Measurements from ENCODE around the gene SIM2.

Gene SIM2

DNA sequence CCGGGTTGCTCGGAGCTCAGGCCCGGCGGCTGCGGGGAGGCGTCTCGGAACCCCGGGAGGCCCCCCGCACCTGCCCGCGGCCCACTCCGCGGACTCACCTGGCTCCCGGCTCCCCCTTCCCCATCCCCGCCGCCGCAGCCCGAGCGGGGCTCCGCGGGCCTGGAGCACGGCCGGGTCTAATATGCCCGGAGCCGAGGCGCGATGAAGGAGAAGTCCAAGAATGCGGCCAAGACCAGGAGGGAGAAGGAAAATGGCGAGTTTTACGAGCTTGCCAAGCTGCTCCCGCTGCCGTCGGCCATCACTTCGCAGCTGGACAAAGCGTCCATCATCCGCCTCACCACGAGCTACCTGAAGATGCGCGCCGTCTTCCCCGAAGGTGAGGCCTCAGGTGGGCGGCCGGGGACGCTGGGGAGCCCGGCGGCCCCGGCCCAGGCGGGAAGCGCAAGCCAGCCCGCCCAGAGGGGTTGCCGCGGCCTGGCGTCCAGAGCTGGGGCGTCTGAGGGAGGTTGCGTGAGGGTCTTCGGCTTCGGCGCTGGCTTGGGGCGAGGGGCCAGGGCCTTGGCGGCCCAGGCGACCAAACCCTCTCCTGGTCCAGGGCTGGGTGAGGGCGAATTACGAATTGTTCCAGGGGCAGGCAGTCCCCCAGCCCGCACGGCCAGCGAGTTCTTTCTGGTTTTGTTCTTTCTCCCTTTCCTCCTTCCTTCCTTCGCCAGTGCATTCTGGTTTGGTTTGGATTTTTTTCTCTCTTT lies 805 bp downstream of the SIM2 start:
- peak; percentile 72 for DNase-seq

- no peak for DNase-seq
Observed at GRCh38 chr21:36700295-36700970, 1.5 kb downstream of the SIM2 start.

GRCh38 chr21:36700971-36701755 lies 2.2 kb downstream of the SIM2 start:
- DNase-seq = peak; percentile 77

DNA sequence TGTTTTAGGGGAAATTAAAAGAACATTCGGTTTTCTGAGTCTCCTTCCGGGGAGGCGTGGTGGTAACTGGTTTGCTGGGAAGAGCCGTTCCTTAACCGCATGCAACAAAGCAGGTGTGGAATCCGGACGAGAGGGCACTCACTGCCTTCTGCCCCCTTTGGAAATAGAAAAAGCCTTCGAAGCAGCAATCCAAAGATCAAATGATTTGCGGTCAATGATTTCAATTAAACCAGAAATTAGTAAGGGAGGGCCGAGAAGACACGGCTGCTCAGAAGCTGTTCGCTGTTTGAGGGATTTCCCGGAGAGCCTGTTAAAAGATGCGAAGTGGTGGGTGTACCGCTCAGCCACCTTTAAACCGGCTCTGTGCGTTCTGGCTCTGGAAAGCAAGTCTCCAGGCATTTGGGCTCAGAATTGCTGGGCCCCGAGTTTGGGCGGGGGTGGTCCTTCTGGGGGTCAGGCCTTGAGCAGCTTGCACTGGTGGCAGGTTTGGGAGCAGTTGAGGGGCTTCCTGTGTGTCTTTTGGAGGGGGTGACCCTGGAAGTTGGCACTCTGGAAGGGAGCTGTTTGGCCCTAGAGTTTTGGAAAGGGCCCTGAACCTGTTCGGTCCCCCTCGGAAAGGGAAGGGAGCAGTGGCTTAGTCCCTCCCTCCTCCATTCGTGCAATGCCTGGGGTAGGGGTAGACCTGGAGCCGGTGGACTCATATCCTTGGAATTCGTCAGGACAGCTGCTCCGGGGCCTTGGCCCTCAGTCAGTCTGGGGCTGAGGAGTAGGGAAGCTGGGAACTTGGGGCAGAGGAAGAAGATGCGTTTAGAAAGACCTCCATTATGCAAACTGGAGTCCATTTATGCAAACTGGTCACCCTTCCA lies 3.1 kb downstream of the SIM2 start:
- no peak for DNase-seq

DNA sequence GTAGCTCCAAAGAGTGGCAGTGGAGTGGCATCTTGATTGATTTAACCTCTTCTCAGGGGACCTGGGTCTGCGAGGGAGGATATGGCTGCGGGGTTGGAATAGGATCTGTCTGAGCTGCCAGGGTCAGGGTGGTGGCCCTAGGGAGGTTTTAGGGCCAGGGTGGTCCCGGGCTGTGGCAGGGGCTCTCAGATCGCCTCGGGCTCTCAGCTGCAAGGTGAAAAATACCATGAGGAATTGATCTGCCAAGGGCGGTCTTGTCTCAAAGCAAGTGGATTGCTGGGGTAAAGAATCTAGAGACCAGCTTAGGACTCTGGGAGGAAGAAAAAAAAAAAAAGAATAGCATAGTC lies 3.7 kb downstream of the SIM2 start:
- DNase-seq = no peak

GRCh38 chr21:36703123-36703522 lies 4.2 kb downstream of the SIM2 start:
- no peak for DNase-seq

DNA sequence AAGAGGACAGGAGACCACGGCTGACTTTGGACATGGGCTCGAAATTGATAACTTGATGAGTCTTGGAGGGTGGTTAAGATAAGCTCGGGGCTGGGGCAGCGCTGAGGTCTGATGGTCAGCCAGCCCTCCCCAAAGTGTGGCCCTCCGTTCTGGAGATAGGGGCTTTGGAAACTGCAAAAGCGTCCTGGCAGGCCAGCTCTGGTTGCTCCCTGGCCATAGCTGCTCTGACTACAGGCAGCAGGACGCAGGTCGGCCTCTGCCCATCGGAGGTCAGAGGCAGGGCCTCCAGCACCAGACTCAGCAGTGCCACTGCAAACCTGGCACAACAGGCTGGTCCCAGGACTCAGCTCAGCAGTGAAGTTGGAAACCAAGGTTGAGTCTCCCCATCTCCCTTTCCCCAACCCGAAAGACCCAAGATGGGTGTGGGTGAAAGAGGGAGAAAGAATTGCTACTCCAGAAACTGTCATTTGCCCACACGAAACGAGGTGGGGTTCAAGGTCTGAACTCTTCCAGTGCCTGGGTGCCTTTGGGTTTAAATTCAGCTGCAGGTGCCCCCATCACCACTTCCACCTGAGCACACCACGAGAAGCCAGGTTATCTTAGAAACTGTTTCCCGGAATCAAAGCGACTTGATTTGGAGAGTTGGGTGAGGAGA lies 4.8 kb downstream of the SIM2 start:
- DNase-seq = peak; percentile 24

DNA sequence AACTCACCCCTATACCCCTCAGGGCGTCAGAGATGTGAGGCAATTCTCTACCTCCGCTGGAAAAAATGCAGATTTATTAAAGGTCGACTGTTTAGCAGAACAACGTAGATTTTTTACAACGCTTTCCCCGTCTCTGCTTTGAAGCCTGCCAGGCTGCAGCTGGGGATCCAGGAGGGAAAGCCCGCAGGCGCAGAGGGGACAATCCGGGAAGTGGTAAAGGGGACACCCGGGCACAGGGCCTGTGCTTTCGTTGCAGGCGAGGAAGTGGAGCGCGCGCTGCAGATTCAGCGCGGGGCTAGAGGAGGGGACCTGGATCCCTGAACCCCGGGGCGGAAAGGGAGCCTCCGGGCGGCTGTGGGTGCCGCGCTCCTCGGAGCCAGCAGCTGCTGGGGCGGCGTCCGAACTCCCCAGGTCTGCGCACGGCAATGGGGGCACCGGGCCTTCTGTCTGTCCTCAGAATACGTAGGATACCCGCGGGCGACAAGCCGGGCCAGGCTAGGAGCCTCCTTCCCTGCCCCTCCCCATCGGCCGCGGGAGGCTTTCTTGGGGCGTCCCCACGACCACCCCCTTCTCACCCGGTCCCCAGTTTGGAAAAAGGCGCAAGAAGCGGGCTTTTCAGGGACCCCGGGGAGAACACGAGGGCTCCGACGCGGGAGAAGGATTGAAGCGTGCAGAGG lies 5.5 kb downstream of the SIM2 start:
- DNase-seq = peak; percentile 66

GRCh38 chr21:36704958-36705678 lies 6.2 kb downstream of the SIM2 start:
- DNase-seq = peak; percentile 56

DNA sequence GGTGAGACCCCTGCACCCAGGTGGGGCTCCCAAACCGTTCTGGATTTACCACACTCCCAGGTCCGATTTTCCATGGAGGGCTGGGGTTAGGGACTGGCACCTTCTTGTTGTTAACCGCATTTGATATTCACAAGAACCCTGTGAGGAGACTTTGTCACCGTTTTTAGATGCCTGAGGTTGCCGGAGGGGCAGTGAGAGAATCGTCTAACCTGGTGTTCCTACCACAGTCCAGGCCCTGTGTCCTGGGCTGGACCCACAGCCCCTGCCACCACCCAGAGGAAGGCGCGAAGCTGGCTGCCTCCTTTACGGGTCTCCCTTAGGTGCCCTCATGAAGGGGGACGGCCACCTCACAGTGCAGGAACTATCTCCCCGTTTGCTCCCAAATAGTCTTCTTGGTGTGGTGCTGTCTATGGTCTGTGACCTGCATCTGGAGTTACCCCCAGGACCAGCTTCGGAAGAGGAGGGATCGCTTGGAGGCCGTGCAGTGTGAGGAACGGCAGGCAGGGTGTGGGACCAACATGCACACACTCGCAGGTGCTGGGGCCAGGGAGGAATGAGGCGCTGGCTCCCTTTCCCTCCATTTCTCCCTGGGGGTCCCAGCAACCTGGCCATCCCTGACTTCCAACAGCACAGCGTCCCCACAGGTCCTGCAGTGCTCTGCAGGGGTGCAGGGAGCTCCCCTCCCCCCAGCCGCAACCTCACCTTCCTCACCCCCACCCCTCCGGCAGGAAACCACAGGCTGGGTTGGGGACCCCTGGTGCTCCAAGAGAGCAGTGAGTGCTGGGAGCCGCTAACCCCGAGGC lies 7.0 kb downstream of the SIM2 start:
- peak; percentile 65 for DNase-seq

DNA sequence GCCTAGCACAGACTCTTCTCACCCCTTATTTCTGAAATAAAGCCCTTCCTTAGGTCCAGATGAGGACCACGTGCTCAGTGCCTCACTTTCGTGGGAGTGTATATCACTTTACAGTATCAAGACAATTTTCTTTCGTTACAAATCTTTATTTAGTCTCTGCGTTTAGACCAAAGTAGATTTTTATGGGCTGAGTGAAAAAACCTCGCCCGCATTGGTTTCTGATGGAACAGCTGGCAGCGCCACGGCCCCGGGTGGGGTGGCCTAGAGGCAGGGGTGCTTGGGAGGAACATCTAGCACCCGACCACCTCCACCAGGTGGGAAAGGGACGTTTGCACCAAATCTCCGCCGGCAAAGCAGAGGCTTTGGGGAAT lies 7.6 kb downstream of the SIM2 start:
- peak; percentile 55 for DNase-seq

- DNase-seq = peak; percentile 76
Observed at GRCh38 chr21:36706951-36707762, 8.2 kb downstream of the SIM2 start.

DNA sequence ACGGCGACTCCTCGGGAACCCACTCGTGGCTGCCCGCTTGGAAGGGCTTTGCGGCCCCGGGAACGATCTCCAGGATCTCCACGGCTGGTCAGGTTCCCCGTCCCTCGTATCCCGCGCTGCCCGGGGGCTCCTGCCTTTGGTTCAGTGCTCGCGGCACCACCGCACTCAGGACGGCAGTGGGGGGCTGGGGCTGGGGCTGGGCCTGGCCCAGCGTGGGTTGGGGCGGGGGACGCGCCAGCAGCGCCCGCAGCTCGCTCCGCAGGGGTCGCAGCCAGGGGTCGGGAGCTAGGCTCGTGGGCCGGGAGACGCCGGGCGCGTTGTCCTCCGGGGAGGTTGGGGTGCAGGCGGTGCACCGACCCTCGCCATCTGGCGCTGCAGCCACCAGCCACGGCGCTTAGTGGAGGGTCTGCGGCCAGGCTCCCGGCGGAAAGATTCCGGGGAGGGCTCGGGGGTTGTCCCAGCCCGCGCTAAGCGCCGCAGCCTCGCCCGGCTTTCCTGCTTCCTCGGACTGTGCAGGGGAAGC lies 8.9 kb downstream of the SIM2 start:
- DNase-seq = no peak

GRCh38 chr21:36708286-36709029 lies 9.5 kb downstream of the SIM2 start:
- DNase-seq = peak; percentile 77

- peak; percentile 47 for DNase-seq
Observed at GRCh38 chr21:36709030-36709867, 10.3 kb downstream of the SIM2 start.

- DNase-seq = no peak
Observed at GRCh38 chr21:36709868-36710728, 11.2 kb downstream of the SIM2 start.
